ENCODE results near the gene SLC16A12. TPM values are rescaled to one million over a fixed set of nuclear protein-coding genes. Genes with fewer than 3 reads are reported as not detected.

SLC16A12 gene
- total RNA-seq, 1 experiment from 2014 or later: 10.9 TPM

DNA sequence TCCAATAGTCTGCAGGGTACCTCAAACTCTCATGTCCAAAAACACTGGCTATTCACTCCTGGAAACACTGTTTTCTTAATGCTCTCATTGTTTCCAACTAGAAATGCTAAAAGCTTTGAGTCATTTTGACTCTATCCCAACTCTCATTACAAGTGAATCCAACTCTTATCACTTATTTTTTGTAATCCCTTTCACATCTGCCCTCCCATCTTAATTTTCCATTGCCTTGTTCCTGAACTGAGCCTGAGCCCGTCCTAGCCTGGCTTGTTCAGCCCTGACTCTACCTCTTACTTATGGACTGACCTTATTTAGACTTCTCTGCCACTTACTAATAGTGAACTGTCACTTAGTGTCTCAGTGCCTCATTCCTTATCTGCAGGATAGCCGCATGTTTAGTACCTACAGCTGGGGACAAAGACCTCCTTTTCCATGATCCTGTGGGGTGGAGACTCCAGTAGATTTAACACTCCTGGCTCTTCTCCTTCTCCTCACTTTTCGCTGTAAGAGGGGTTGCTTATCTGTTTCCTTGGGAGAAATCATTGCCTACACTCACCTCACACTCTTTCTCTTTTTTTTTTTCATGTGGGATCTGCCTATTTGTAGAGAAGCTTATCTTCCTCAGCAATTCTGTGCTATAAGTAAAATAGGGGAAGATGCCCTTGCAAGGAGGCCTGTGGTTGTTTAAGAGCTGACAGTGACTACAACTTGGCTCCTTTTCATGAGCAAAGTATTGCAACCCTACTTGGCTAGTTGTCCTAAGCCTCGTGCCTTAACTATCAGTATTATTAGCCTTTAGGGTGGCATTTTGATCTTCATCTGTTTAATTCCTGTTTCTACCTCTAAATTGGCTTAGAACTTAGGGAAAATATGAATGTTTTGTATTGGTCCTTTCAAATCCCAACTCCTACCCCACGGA, 56.4 kb downstream of the SLC16A12 start:
- DNase-seq (ENCODE audit: low spot score) (no peak), ATAC-seq (peak; percentile 7)
- ChIA-PET POLR2A (no interaction called here), CTCF (interaction anchor here (0.9 to 2.4 kb wide), 4 partner anchors 13 to 84 kb away, joined by 3 to 12 read pairs (median 4); no protein-coding TSS in a partner anchor)
- Mint-ChIP-seq H3K27me3 (ENCODE audit: low read depth) (no peaks in the 10 kb centered on the region; the same call in 1 of the 2 replicates), H3K27ac (peak overlapping the region; percentile 76), H3K36me3 (peaks cover 5% of the 10 kb centered on the region; the same call in 1 of the 2 replicates), H3K4me1 (peaks cover 37% of the 10 kb centered on the region), H3K4me3 (no peak overlapping the region), H3K9me3 (peaks cover 7% of the 10 kb centered on the region; the same call in 1 of the 2 replicates)
- TF ChIP-seq SMAD4 (CRISPR knock-in tag; IDR thresholded peaks at IDR 0.05) (no peak), JAZF1 (CRISPR knock-in tag; IDR thresholded peaks at IDR 0.05) (no peak), HMGA2 (CRISPR knock-in tag; IDR thresholded peaks at IDR 0.05) (no peak), ETV6 (CRISPR knock-in tag; IDR thresholded peaks at IDR 0.05) (no peak), TEAD4 (CRISPR knock-in tag; IDR thresholded peaks at IDR 0.05) (no peak), IRF2 (CRISPR knock-in tag; IDR thresholded peaks at IDR 0.05; ENCODE audit: borderline replicate concordance, low read depth) (no peak), SOX15 (CRISPR knock-in tag; IDR thresholded peaks at IDR 0.05) (no peak), ZNF138 (CRISPR knock-in tag; conservative IDR thresholded peaks at IDR 0.05) (no peak)
- TF ChIP-seq, protein P1, sequence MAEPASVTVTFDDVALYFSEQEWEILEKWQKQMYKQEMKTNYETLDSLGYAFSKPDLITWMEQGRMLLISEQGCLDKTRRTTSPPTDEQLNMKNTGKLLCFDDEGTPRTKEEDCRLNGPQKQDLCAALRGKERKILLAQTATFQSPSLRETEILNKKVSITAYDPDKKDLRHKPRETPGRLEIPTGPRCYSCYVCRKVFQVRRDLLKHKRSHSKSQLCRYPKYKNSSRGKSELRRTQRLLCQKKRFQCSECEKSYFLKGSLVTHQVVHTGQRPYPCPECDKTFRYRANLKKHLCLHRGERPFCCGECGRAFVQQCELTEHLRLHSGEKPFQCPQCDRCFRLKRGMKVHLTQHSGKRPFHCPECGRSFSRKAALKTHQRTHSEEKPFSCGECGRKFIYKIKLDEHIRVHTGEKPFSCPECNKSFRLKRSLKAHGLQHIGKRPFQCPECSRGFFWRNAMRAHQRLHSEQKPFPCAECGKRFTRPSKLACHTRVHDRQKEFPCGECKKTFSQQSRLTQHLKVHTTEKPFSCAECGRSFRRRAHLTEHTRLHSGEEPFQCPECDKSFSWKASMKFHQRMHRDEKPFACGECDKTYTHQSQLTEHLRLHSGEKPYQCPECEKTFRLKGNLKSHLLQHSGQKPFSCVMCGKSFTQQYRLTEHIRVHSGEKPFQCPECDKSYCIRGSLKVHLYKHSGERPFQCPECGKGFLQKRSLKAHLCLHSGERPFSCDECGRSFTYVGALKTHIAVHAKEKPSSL (CRISPR knock-in tag; conservative IDR thresholded peaks at IDR 0.05): no peak
- TF ChIP-seq, protein P2, sequence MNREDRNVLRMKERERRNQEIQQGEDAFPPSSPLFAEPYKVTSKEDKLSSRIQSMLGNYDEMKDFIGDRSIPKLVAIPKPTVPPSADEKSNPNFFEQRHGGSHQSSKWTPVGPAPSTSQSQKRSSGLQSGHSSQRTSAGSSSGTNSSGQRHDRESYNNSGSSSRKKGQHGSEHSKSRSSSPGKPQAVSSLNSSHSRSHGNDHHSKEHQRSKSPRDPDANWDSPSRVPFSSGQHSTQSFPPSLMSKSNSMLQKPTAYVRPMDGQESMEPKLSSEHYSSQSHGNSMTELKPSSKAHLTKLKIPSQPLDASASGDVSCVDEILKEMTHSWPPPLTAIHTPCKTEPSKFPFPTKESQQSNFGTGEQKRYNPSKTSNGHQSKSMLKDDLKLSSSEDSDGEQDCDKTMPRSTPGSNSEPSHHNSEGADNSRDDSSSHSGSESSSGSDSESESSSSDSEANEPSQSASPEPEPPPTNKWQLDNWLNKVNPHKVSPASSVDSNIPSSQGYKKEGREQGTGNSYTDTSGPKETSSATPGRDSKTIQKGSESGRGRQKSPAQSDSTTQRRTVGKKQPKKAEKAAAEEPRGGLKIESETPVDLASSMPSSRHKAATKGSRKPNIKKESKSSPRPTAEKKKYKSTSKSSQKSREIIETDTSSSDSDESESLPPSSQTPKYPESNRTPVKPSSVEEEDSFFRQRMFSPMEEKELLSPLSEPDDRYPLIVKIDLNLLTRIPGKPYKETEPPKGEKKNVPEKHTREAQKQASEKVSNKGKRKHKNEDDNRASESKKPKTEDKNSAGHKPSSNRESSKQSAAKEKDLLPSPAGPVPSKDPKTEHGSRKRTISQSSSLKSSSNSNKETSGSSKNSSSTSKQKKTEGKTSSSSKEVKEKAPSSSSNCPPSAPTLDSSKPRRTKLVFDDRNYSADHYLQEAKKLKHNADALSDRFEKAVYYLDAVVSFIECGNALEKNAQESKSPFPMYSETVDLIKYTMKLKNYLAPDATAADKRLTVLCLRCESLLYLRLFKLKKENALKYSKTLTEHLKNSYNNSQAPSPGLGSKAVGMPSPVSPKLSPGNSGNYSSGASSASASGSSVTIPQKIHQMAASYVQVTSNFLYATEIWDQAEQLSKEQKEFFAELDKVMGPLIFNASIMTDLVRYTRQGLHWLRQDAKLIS (CRISPR knock-in tag; IDR thresholded peaks at IDR 0.05; ENCODE audit: borderline replicate concordance): no peak
- TF ChIP-seq, protein P3, sequence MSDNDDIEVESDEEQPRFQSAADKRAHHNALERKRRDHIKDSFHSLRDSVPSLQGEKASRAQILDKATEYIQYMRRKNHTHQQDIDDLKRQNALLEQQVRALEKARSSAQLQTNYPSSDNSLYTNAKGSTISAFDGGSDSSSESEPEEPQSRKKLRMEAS (CRISPR knock-in tag; IDR thresholded peaks at IDR 0.05): no peak
- TF ChIP-seq, protein P4, sequence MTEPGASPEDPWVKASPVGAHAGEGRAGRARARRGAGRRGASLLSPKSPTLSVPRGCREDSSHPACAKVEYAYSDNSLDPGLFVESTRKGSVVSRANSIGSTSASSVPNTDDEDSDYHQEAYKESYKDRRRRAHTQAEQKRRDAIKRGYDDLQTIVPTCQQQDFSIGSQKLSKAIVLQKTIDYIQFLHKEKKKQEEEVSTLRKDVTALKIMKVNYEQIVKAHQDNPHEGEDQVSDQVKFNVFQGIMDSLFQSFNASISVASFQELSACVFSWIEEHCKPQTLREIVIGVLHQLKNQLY (CRISPR knock-in tag; IDR thresholded peaks at IDR 0.05): no peak

DNA sequence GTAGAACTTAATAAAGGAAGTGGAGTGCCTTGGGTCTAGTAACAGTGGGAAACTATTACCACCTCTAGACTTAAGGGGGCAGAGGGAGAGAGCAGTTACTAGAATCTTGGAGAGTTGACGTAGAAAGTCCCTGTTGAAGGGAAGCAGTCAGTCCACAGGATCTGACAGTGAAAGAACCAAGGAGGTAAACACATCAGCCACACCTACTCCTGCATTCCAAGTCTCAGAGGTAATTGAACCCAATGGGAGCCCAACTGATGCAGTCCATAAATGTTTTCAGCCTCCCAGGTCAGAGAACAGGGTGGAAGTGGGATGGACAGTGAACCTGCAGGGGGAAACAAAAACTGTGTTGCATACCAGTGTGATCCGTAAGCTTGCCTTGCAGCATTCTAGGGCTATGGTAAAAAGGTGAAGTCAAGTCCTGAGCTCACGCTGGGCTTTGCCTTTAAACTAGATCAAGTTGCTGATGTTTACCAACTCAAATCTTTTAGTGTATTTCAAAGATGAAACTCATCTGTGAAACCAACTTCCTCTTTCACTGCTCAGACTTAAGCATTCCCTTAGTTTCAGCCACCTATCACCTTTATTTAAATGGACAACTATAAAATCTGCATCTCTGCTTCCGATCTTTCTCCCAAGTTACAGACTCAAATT, 57.2 kb downstream of the SLC16A12 start:
- Mint-ChIP-seq H3K36me3 (peaks cover 5% of the 10 kb centered on the region; the same call in 1 of the 2 replicates), H3K9me3 (peaks cover 7% of the 10 kb centered on the region; the same call in 1 of the 2 replicates), H3K27me3 (ENCODE audit: low read depth) (no peaks in the 10 kb centered on the region; the same call in 1 of the 2 replicates), H3K4me1 (peaks cover 37% of the 10 kb centered on the region), H3K27ac (peak overlapping the region; percentile 76), H3K4me3 (no peak overlapping the region)
- POLR2A ChIA-PET: no interaction called here
- peak; percentile 83 for ATAC-seq
- DNase-seq (ENCODE audit: low spot score): peak; percentile 21
- CTCF ChIA-PET: interaction anchor here (0.6 to 2.4 kb wide), 3 partner anchors 12 to 84 kb away, joined by 3 to 12 read pairs (median 4); no protein-coding TSS in a partner anchor
- TF ChIP-seq, protein P5, sequence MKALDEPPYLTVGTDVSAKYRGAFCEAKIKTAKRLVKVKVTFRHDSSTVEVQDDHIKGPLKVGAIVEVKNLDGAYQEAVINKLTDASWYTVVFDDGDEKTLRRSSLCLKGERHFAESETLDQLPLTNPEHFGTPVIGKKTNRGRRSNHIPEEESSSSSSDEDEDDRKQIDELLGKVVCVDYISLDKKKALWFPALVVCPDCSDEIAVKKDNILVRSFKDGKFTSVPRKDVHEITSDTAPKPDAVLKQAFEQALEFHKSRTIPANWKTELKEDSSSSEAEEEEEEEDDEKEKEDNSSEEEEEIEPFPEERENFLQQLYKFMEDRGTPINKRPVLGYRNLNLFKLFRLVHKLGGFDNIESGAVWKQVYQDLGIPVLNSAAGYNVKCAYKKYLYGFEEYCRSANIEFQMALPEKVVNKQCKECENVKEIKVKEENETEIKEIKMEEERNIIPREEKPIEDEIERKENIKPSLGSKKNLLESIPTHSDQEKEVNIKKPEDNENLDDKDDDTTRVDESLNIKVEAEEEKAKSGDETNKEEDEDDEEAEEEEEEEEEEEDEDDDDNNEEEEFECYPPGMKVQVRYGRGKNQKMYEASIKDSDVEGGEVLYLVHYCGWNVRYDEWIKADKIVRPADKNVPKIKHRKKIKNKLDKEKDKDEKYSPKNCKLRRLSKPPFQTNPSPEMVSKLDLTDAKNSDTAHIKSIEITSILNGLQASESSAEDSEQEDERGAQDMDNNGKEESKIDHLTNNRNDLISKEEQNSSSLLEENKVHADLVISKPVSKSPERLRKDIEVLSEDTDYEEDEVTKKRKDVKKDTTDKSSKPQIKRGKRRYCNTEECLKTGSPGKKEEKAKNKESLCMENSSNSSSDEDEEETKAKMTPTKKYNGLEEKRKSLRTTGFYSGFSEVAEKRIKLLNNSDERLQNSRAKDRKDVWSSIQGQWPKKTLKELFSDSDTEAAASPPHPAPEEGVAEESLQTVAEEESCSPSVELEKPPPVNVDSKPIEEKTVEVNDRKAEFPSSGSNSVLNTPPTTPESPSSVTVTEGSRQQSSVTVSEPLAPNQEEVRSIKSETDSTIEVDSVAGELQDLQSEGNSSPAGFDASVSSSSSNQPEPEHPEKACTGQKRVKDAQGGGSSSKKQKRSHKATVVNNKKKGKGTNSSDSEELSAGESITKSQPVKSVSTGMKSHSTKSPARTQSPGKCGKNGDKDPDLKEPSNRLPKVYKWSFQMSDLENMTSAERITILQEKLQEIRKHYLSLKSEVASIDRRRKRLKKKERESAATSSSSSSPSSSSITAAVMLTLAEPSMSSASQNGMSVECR (CRISPR knock-in tag; IDR thresholded peaks at IDR 0.05; ENCODE audit: borderline replicate concordance): no peak
- TF ChIP-seq, protein P6, sequence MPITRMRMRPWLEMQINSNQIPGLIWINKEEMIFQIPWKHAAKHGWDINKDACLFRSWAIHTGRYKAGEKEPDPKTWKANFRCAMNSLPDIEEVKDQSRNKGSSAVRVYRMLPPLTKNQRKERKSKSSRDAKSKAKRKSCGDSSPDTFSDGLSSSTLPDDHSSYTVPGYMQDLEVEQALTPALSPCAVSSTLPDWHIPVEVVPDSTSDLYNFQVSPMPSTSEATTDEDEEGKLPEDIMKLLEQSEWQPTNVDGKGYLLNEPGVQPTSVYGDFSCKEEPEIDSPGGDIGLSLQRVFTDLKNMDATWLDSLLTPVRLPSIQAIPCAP (CRISPR knock-in tag; IDR thresholded peaks at IDR 0.05): no peak
- TF ChIP-seq CBFB (CRISPR knock-in tag; IDR thresholded peaks at IDR 0.05; ENCODE audit: low read depth): no peak
